ENCODE measurements around the gene CDH16. TPM values are rescaled to one million over a fixed set of nuclear protein-coding genes. Genes with fewer than 3 reads are reported as not detected.

CDH16 gene
- total and polyA plus RNA-seq, 2 donors (not counting 3 experiments of a cell fraction or from before 2014, with no cell fraction given): not detected

DNA sequence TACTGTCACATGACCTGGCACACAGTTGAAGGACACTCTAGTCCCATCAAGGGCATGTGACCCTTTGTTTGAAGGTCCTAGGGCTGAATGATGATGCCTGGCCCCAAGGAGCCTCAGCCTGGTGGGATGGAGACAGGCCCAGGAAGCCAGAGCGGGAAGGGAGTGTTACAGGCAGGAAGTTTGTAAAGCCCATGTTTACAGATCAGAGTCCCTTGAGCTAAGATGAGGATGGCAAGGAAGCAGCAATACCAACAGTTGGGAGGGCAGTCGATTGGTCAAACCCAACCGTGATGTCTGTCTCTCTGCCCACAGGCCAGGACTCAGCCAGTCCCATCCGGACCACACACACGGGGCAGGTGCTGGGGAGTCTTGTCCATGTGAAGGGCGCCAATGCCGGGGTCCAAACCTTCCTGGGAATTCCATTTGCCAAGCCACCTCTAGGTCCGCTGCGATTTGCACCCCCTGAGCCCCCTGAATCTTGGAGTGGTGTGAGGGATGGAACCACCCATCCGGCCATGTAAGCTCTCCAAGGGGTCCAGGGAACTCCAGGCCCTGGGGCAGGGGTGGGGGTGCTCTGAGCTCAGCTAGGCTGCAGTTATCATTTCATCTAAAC, 19.1 kb upstream of the CDH16 start:
- H3K9ac ChIP-seq (replicated peaks; ENCODE audit: extremely low read depth, insufficient read depth, low read length): no peak overlapping the region
- no TSS peak for BruUV-seq (replicated peaks)

More for the DNA sequence above, 19.1 kb upstream of the CDH16 start:
- Histone ChIP-seq H3K36me3 (ENCODE audit: control insufficient read depth in 2 of 2, extremely low read depth in 1 of 2, insufficient read depth in 2 of 2, low read length in 2 of 2) (peaks cover 0 to 23% of the 10 kb centered on the region in 2 experiments), H3K27me3 (ENCODE audit: control insufficient read depth in 2 of 2, insufficient read depth in 2 of 2, low read length in 2 of 2) (no peaks in the 10 kb centered on the region), H3K9me3 (replicated peaks; ENCODE audit: control insufficient read depth, insufficient read depth, low read length) (no peaks in the 10 kb centered on the region), H4K20me1 (replicated peaks; ENCODE audit: control insufficient read depth, extremely low read depth, insufficient read depth, low read length) (no peaks in the 10 kb centered on the region), H3K27ac (ENCODE audit: insufficient read depth, low read depth, low read length) (no peak overlapping the region), H3K79me2 (ENCODE audit: control insufficient read depth, insufficient read depth, low read length) (peaks cover 20% of the 10 kb centered on the region), H2AFZ (ENCODE audit: low read depth, low read length) (no peak overlapping the region), H3K9me1 (replicated peaks; ENCODE audit: control insufficient read depth, extremely low read depth, insufficient read depth, low read length) (no peaks in the 10 kb centered on the region), H3K4me3 (replicated peaks in 1 of 3; ENCODE audit: insufficient read depth in 1 of 3, low read depth in 1 of 3, low read length in 3 of 3) (no peak overlapping the region), H3K4me2 (ENCODE audit: insufficient read depth, low read length) (no peak overlapping the region), H3K4me1 (ENCODE audit: control insufficient read depth, extremely low read depth, insufficient read depth, low read length) (peaks cover 7% of the 10 kb centered on the region)
- ChIA-PET CTCF (interaction anchor here (1.1 to 1.5 kb wide), 2 partner anchors 15 to 42 kb away, joined by 3 to 4 read pairs; no protein-coding TSS in a partner anchor), POLR2A (no interaction called here)
- intact Hi-C loops (cut with micrococcal nuclease): no loop called here
- FAIRE-seq (no peak), DNase-seq (ENCODE audit: low read depth, low spot score) (no peak)
- dilution Hi-C loops (cut with MboI; ENCODE audit: extremely low pct_ligation_motif_present, low sequenced_read_pairs): no loop called here
- TF ChIP-seq, protein P1, sequence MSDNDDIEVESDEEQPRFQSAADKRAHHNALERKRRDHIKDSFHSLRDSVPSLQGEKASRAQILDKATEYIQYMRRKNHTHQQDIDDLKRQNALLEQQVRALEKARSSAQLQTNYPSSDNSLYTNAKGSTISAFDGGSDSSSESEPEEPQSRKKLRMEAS (IDR thresholded peaks at IDR 0.05; ENCODE audit: insufficient read depth, insufficient read length): no peak
- no peak for TF ChIP-seq EZH2 (IDR thresholded peaks at IDR 0.05; ENCODE audit: borderline replicate concordance, low read depth, low read length, severe bottlenecking)
- no peak for TF ChIP-seq MYC (IDR thresholded peaks at IDR 0.05; ENCODE audit: low read depth, low read length)
- TF ChIP-seq JUN (IDR thresholded peaks at IDR 0.05; ENCODE audit: borderline replicate concordance, insufficient read depth, insufficient read length, low read depth): no peak
- no peak for TF ChIP-seq POLR2AphosphoS5 (IDR thresholded peaks at IDR 0.05; ENCODE audit: insufficient read depth, low read depth, low read length)
- TF ChIP-seq GATA2 (IDR thresholded peaks at IDR 0.05; ENCODE audit: insufficient read depth, insufficient read length, low read depth, low read length): no peak
- TF ChIP-seq POLR2A (IDR thresholded peaks at IDR 0.05; ENCODE audit: low read depth, low read length): no peak
- no peak for TF ChIP-seq FOS (IDR thresholded peaks at IDR 0.05; ENCODE audit: borderline replicate concordance, insufficient read depth, low read length)
- TF ChIP-seq, protein P2, sequence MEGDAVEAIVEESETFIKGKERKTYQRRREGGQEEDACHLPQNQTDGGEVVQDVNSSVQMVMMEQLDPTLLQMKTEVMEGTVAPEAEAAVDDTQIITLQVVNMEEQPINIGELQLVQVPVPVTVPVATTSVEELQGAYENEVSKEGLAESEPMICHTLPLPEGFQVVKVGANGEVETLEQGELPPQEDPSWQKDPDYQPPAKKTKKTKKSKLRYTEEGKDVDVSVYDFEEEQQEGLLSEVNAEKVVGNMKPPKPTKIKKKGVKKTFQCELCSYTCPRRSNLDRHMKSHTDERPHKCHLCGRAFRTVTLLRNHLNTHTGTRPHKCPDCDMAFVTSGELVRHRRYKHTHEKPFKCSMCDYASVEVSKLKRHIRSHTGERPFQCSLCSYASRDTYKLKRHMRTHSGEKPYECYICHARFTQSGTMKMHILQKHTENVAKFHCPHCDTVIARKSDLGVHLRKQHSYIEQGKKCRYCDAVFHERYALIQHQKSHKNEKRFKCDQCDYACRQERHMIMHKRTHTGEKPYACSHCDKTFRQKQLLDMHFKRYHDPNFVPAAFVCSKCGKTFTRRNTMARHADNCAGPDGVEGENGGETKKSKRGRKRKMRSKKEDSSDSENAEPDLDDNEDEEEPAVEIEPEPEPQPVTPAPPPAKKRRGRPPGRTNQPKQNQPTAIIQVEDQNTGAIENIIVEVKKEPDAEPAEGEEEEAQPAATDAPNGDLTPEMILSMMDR (IDR thresholded peaks at IDR 0.05; ENCODE audit: extremely low read depth in 1 of 2, insufficient read depth in 1 of 2, low read depth in 1 of 2, low read length in 2 of 2): no peak
